Measurements from ENCODE around the gene MTUS2. TPM values are rescaled to one million over a fixed set of nuclear protein-coding genes. Genes with fewer than 3 reads are reported as not detected.

MTUS2 gene
- total and polyA plus RNA-seq, 2 experiments from 2014 or later = 0.27 to 0.38 TPM

GRCh38 chr13:29449726-29450125, 629.6 kb downstream of the MTUS2 start (continued):
- TF ChIP-seq ZNF331 (CRISPR knock-in tag; IDR thresholded peaks at IDR 0.05; ENCODE audit: low read depth) (no peak), EZH2 (IDR thresholded peaks at IDR 0.05; ENCODE audit: low read depth, unreplicated experiment) (no peak)

- no peaks in the 10 kb centered on the region for H4K20me1 ChIP-seq (replicated peaks; ENCODE audit: insufficient read depth)
- DNase-seq (ENCODE audit: low spot score) (no peak), ATAC-seq (no peak)
- H3K27me3 ChIP-seq (ENCODE audit: insufficient read depth) = no peaks in the 10 kb centered on the region
- no peak overlapping the region for H3K27ac ChIP-seq (ENCODE audit: low read depth)
- no peak overlapping the region for H3K4me2 ChIP-seq
- Mint-ChIP-seq H3K27me3 (ENCODE audit: insufficient read depth, low read depth, poor library complexity) (no peaks in the 10 kb centered on the region), H3K9me3 (peaks cover 3% of the 10 kb centered on the region; the same call in 1 of the 3 replicates), H3K27ac (no peak overlapping the region), H3K4me1 (peaks cover 8% of the 10 kb centered on the region; the same call in 2 of the 3 replicates), H3K36me3 (ENCODE audit: low read depth) (no peaks in the 10 kb centered on the region; the same call in 1 of the 3 replicates), H3K4me3 (no peak overlapping the region)
- TF ChIP-seq CREB1 (CRISPR knock-in tag; IDR thresholded peaks at IDR 0.05; ENCODE audit: low read depth) (no peak), JUNB (IDR thresholded peaks at IDR 0.05; ENCODE audit: unreplicated experiment) (no peak)
- no peak overlapping the region for H3K4me3 ChIP-seq
- H3K9me2 ChIP-seq (ENCODE audit: insufficient read depth) = no peaks in the 10 kb centered on the region
- H3K79me2 ChIP-seq (replicated peaks; ENCODE audit: insufficient read depth) = no peaks in the 10 kb centered on the region
- no peak overlapping the region for H2AFZ ChIP-seq
- H3K4me1 ChIP-seq (ENCODE audit: insufficient read depth) = no peaks in the 10 kb centered on the region
- no peaks in the 10 kb centered on the region for H3F3A ChIP-seq (replicated peaks; ENCODE audit: low read depth)
- no peaks in the 10 kb centered on the region for H3K36me3 ChIP-seq (ENCODE audit: insufficient read depth)
Observed at GRCh38 chr13:29451976-29452375, 631.8 kb downstream of the MTUS2 start.

- H3K4me2 ChIP-seq = no peak overlapping the region
- H4K20me1 ChIP-seq (replicated peaks; ENCODE audit: insufficient read depth) = no peaks in the 10 kb centered on the region
- H3F3A ChIP-seq (replicated peaks; ENCODE audit: low read depth) = no peaks in the 10 kb centered on the region
- Mint-ChIP-seq H3K36me3 (ENCODE audit: low read depth) (no peaks in the 10 kb centered on the region; the same call in 1 of the 3 replicates), H3K4me1 (peaks cover 8% of the 10 kb centered on the region; the same call in 2 of the 3 replicates), H3K4me3 (no peak overlapping the region), H3K27ac (no peak overlapping the region), H3K27me3 (ENCODE audit: insufficient read depth, low read depth, poor library complexity) (no peaks in the 10 kb centered on the region), H3K9me3 (peaks cover 3% of the 10 kb centered on the region; the same call in 1 of the 3 replicates)
- no peak for ATAC-seq
- no peak overlapping the region for H3K27ac ChIP-seq (ENCODE audit: low read depth)
- no peaks in the 10 kb centered on the region for H3K4me1 ChIP-seq (ENCODE audit: insufficient read depth)
- H2AFZ ChIP-seq = no peak overlapping the region
- no peaks in the 10 kb centered on the region for H3K27me3 ChIP-seq (ENCODE audit: insufficient read depth)
- H3K9me2 ChIP-seq (ENCODE audit: insufficient read depth) = no peaks in the 10 kb centered on the region
- DNase-seq (ENCODE audit: low spot score) = no peak
- TF ChIP-seq NANOG (IDR thresholded peaks at IDR 0.05; ENCODE audit: borderline replicate concordance) (no peak), CTCF (conservative IDR thresholded peaks at IDR 0.05; ENCODE audit: low read depth in 2 of 2) (no peak), ZNF462 (CRISPR knock-in tag; IDR thresholded peaks at IDR 0.05) (no peak), EZH2 (IDR thresholded peaks at IDR 0.05; ENCODE audit: low read depth, unreplicated experiment) (no peak), ZNF331 (CRISPR knock-in tag; IDR thresholded peaks at IDR 0.05; ENCODE audit: low read depth) (no peak)
- H3K79me2 ChIP-seq (replicated peaks; ENCODE audit: insufficient read depth) = no peaks in the 10 kb centered on the region
- H3K36me3 ChIP-seq (ENCODE audit: insufficient read depth) = no peaks in the 10 kb centered on the region
- no peak overlapping the region for H3K4me3 ChIP-seq
Observed at GRCh38 chr13:29452773-29453616, 632.9 kb downstream of the MTUS2 start.
